Stimulated activated effector memory CD8-positive, alpha-beta T cell treated with anti-CD3 and anti-CD28 coated beads, Interleukin-12 subunit alpha, Interleukin-12 subunit beta, amount 100 ng/mL, for 72 hours (primary cell): ENCODE data around the gene CFAP298.
"Not testable (repeated sequence)": the region's sequence is repeated elsewhere in the genome, so short reads cannot be mapped to it uniquely, and the experiment has no call there.

Experiments used
- ATAC-seq: fragments of 150-1000 bp; cut with Tn5 transposase; 2 replicates; pipeline ENCODE4 v1.10.0; 2021
- DNase-seq, 2 donors: peaks; one replicate each; pipeline ENCODE4 v3.0.0; 2021 to 2022; ENCODE audit warnings: low spot score in 2 of 2
- H3K27ac Mint-ChIP-seq: one replicate; pipeline ENCODE4 v1.8.0; 2022; ENCODE audit warnings: mild to moderate bottlenecking, mixed read lengths
- H3K36me3 Mint-ChIP-seq: one replicate; pipeline ENCODE4 v1.8.0; 2022; ENCODE audit warnings: mild to moderate bottlenecking, mixed read lengths
- H3K4me1 Mint-ChIP-seq: one replicate; pipeline ENCODE4 v1.8.0; 2022; ENCODE audit warnings: mixed read lengths
- H3K4me3 Mint-ChIP-seq: one replicate; pipeline ENCODE4 v1.8.0; 2022; ENCODE audit warnings: mild to moderate bottlenecking, mixed read lengths
- H3K9me3 Mint-ChIP-seq: one replicate; pipeline ENCODE4 v1.8.0; 2022; ENCODE audit warnings: mixed read lengths

CFAP298 gene, protein sequence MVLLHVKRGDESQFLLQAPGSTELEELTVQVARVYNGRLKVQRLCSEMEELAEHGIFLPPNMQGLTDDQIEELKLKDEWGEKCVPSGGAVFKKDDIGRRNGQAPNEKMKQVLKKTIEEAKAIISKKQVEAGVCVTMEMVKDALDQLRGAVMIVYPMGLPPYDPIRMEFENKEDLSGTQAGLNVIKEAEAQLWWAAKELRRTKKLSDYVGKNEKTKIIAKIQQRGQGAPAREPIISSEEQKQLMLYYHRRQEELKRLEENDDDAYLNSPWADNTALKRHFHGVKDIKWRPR

DNA sequence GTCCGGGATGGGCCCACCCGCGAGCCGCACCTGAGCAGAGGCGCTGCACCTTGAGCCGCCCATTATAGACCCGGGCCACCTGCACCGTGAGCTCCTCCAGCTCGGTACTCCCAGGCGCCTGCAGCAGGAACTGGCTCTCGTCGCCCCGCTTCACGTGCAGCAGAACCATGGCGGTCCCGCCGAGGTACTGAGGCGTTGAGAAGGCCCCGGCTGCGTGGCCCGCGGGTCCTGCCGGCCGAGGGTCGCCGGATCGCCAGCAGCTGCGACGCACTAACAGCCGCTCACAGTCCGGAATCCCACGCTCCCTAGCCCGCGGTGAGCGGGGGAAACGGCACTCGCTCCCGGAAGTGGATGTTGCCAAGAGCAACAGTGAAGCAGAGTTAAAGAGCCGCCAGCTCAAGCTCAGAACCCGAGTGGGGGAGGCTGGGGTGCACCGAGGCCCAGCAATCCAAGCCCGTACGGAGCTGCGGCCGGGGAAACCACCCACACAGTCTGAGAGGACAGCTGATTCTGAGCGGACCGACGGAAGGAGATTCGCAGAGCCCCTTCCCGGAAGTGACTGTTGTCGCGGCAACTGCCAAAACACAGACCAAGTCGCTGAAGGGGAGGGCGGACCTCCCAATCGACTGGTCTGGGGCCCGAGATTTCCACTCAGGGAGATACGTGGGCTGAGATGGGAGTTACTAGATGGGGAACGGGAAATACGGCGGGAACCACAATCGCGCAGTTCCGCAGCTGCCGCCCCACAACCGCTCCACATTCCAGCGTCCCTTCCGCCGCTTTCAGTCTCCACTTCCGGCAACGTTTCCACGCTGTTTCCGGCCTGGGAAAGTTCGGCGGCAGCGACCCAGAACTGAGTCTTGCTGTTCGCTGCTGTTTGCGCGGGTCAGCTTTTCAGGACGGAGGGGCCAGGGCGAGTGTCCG is at the start of gene CFAP298:
TSS of gene CFAP298 (minus strand) at position 303 of the 924 bp plus-strand sequence. CDS start at position 169, 134 bp downstream.
- Mint-ChIP-seq H3K9me3 (no peaks in the 10 kb centered on the region), H3K27ac (peak within 1 kb of the TSS; percentile 96), H3K4me3 (peak within 1 kb of the TSS; percentile 96), H3K36me3 (peaks cover 40% of the 10 kb centered on the region), H3K4me1 (peaks cover 12% of the 10 kb centered on the region)
- DNase-seq (peak; percentile 63 to 94), ATAC-seq (peak; percentile 95)

DNA sequence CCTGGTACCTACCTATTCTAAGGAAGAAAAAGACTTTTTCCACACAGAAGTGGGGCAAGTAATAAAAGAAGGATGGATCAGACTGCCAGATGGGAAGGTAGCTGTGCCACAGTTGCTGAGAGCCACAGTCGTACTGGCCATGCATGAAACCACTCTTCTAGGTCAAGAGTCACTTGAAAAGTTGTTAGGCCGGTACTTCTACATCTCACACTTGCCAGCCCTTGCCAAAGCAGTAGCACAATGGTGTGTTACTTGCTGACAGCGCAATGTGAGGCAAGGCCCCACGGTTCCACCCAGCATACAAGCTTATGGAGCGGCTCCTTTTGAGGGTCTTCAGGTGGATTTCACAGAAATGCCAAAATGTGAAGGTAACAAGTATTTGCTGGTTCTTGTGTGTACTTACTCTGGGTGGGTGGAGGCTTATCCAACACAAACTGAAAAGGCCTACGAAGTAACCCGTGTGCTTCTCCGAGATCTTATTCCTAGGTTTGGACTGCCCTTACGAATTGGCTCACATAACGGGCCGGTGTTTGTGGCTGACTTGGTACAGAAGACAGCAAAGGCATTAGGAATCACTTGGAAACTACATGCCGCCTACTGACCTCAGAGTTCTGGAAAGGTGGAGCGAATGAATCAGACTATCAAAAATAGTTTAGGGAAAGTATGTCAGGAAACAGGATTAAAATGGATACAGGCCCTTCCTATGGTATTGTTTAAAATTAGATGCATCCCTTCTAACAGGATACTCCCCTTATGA is 49.0 kb upstream of the CFAP298 start:
- not testable (repeated sequence) for H3K27ac Mint-ChIP-seq, H3K4me3 Mint-ChIP-seq, DNase-seq, ATAC-seq, H3K4me1 Mint-ChIP-seq, H3K9me3 Mint-ChIP-seq
- peaks cover 57% of the 10 kb centered on the region for H3K36me3 Mint-ChIP-seq

DNA sequence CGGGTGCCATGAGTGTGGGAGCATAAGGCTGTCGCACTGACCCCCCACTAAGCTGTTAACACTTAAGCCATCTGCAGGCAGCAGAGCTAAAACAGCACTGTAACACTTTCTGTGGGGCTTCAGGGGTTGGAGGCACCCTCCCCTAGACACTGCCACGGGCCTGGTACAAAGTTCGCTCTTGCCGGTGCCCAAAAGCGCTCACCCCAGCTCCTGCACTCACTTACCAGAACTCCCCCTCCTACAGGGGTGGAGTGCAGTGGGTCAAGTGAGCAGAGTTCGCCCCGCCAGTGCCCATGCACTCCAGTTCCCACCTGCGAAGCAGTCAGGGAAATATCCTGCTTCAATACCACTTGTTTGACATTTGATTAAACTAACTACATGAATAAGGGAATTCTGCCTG is 46.3 kb upstream of the CFAP298 start:
- Mint-ChIP-seq H3K9me3 (no peaks in the 10 kb centered on the region), H3K4me1 (no peaks in the 10 kb centered on the region), H3K4me3 (no peak overlapping the region), H3K36me3 (peaks cover 41% of the 10 kb centered on the region), H3K27ac (no peak overlapping the region)
- ATAC-seq, result no peak
- no peak for DNase-seq

DNA sequence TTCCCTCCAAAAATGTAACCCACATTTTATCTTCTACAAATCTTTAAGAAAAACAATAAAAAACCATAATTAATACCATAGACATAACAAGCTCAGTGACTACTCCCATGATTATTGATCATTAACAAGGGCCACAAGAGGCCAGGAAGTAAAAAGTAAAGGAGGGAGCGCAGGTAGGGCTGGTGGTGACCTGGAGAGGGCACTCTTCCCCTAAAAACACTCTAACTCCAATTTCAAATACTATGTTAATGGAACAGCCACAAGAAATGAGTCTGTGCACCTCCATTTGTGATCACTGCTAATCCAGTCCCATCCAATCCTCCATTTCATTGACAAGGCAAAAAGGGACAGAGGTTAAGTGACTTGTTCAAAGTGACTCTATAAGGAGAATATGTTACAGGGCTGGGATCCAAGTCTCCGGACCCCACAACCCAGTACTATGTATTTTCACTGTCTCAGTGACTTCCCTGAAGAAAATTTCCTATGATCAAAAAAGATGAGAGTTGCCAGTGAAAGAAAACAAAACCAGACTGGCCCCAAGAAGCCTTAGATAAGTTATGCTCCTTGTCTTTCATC is 41.2 kb upstream of the CFAP298 start:
- Mint-ChIP-seq H3K36me3 (peaks cover 49% of the 10 kb centered on the region), H3K9me3 (no peaks in the 10 kb centered on the region), H3K4me3 (no peak overlapping the region), H3K4me1 (no peaks in the 10 kb centered on the region), H3K27ac (no peak overlapping the region)
- ATAC-seq (peak; percentile 63), DNase-seq (no peak)

DNA sequence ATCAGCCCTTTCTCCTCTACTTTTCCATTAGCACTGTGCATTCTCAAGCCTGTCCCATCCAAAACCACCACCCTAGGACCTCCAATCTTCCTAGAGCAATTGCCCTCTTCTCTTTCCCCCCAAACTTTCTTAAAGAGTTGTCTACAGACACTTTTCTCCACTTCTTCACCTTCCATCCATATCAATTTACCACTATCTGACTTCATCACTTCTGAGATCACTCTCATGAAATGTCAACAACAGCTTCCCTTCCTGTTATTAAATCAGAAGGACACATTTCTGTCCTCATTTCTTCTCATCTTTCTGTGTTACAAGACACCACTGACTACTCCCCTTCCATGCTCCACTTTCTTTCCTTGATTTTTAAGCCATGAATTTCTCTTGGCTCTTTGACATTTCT is 36.0 kb upstream of the CFAP298 start:
- Mint-ChIP-seq H3K9me3 (no peaks in the 10 kb centered on the region), H3K27ac (no peak overlapping the region), H3K36me3 (peaks cover 31% of the 10 kb centered on the region), H3K4me1 (no peaks in the 10 kb centered on the region), H3K4me3 (no peak overlapping the region)
- no peak for ATAC-seq
- no peak for DNase-seq

DNA sequence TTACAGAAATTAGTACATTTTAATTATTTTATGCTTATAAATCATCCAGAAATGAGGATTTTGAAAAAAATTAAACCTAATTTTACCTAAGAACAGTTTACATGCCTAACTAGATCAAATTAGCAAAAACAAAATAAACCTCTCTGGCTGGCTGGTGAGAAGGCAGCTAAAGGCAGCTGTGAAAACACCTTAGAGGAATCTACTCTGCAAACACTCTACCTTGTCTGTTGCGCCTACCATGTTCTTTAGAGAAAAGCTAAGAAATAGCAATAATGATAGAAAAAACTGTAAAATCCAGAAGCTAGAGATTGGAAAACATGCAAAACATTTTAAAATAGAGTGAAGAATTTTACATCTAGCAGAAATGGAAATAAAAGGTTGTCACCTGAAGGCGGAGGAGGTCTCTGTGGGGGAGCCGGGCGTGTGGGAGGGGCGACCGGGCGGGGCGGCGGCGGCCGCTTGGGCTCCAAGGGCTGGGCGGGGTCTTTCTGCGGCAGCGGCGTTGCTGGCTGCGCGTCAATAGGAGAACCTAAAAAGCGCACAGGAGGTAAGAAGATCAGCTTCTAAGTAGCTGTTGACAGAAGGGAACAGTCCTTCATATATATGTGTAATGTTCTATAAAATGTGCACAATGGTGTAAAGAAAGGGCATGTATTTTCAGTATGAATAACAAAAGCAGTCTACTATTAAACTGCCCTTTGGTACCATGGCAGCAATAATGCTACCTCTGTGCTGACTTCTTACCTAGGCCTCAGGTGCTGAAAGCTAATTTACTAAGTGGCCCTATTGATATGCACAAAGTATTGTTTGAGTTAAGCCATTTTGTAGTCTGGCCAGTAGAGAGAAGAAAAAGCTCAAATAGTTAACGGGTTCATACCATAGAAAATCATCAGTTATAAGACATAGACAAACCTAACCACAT is 33.3 kb upstream of the CFAP298 start:
- Mint-ChIP-seq H3K36me3 (peaks cover 45% of the 10 kb centered on the region), H3K27ac (no peak overlapping the region), H3K4me3 (no peak overlapping the region), H3K9me3 (no peaks in the 10 kb centered on the region), H3K4me1 (no peaks in the 10 kb centered on the region)
- DNase-seq (no peak), ATAC-seq (no peak)

DNA sequence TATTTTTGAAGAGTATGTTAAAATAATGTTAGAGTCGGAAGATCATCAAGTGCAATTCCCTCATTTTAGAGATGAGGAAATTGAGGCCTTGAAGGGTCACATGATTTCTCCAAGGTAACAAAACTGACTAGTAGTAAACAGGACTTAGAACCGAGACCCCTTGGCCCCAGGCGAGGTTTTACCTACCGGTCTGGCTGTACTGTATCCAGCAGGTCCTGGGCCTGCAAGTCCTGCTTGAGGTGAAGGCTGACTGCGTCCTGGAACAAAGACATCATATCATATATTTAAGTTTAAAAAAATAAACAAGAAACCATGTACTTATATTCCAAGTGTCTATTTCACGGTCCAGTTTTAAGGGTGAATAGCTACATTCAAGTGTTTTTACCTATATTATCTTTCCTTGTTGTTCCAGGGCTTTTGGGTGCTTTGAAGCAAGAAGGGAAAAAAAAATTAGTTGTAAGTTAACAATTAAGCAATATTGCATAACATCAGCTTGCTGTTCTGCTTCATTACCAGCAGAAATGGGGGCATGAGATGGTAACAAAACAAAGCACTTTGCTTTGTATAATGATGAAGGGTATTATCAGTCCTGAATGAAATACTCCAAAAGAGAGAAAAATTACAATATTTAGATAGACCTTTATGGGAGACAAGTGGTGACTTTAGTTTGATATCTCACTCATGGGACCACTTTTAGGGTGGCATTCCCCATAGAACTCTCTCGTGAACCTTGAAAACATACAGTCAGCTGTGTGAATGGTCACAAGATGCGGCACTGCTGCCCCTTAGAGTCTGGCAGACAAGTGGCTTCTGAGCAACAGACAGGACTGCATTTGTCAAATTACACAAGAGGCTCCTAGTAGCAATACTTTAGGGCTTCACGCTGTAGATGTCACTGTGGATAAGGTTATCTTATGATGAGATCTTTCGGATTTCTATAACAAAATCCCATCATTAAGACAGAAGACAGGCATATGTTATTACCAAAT is 29.8 kb upstream of the CFAP298 start:
- Mint-ChIP-seq H3K9me3 (no peaks in the 10 kb centered on the region), H3K27ac (peak overlapping the region; percentile 63), H3K36me3 (peaks cover 74% of the 10 kb centered on the region), H3K4me1 (no peaks in the 10 kb centered on the region), H3K4me3 (no peak overlapping the region)
- ATAC-seq, result no peak
- no peak for DNase-seq

DNA sequence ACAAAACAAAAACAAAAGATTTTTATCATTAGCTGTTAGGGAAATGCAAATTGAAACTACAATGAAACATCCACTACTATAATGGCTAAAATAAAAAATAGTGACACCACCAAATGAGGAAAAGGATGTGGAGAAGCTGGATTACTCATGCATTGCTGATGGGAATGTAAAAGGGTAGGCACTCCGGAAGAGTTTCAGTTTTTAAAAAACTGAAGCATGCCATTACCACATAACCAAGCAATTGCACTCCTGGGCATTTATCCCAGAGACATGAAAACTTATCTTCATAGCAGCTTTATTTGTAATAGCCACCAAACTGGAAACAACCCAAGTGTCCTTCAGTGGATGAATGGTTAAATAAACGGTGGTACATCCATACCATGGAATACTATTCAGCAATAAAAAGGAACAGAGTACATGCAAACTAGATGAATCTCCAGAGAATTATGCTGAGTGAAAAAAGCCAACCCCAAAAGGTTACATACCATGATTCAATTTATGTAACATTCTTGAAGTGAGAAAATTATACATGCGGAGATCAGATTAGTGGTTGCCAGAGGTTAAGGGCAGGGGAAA is 14.5 kb upstream of the CFAP298 start:
- DNase-seq, result no peak
- no peak for ATAC-seq
- Mint-ChIP-seq H3K4me1 (peaks cover 6% of the 10 kb centered on the region), H3K27ac (no peak overlapping the region), H3K9me3 (no peaks in the 10 kb centered on the region), H3K4me3 (no peak overlapping the region), H3K36me3 (peaks cover 23% of the 10 kb centered on the region)

DNA sequence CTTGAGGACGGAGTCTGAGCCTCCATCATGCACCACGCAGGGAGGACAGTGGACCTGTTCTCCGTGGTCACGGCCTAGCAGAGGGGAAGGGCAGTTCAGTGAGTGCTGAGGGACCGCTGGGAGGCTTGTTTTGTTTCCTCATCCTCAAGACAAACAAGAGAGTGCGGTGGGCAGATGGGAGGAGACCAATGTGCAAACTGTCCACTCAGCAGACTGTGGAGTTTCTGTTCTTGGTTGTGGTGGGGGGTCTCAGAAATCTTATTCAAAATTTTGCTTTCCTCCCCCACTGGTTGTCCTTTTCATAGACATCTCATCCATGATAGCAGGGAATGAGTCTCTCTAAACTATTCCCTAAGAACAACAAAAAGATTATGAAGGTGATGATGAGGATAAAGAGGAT is 6.0 kb upstream of the CFAP298 start:
- not testable (repeated sequence) for H3K4me1 Mint-ChIP-seq, H3K36me3 Mint-ChIP-seq, H3K9me3 Mint-ChIP-seq, H3K4me3 Mint-ChIP-seq, ATAC-seq, H3K27ac Mint-ChIP-seq, DNase-seq

DNA sequence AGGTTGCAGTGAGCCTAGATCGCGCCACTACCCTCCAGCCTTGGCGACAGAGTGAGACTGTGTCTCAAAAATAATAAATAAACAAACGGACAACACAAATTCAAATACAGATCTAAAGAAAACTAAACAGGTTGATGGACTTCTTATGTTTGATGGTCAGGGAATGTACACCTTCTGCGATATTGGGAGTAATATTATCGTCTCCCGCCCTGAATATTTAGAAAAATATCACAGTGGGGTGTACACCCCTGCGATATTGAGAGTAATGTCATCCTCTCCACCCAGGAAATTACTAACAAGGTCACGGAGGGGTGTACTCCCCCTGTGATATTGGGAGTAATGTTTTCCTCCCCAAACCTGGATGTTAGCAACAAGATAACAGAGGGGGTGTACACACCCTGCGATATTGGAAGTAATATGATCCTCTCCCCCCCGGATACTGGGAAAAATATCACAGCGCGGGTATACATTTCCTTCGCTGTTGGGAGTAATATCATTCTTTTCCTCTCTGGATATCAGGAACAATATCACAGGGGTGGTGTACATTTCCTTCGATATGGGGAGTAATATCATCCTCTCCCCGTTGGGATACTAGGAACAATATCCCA is 1.4 kb upstream of the CFAP298 start:
- H3K9me3 Mint-ChIP-seq, result no peaks in the 10 kb centered on the region
- H3K27ac Mint-ChIP-seq, result peak overlapping the region; percentile 96
- DNase-seq (no peak), ATAC-seq (no peak)
- peaks cover 12% of the 10 kb centered on the region for H3K4me1 Mint-ChIP-seq
- H3K4me3 Mint-ChIP-seq, result peak overlapping the region; percentile 96
- H3K36me3 Mint-ChIP-seq, result peaks cover 29% of the 10 kb centered on the region

DNA sequence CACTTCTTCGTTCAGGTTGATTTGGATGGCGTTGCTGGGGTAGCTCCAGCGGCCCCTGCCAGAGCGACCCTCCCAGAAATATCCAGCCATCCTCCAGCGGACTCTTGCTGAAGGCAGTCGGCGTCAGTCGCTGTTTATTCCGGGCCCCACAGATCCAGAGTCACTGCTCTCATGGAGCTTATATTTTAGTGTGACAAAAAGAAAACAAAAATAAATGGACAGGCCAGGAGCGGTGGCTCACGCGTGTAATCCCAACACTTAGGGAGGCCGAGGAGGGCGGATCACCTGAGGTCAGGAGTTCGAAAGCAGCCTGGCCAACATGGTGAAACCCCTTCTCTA is 791 bp upstream of the CFAP298 start:
- ATAC-seq, result no peak
- Mint-ChIP-seq H3K27ac (peak overlapping the region; percentile 96), H3K9me3 (no peaks in the 10 kb centered on the region), H3K36me3 (peaks cover 34% of the 10 kb centered on the region), H3K4me3 (peak overlapping the region; percentile 96), H3K4me1 (peaks cover 12% of the 10 kb centered on the region)
- DNase-seq, result no peak

DNA sequence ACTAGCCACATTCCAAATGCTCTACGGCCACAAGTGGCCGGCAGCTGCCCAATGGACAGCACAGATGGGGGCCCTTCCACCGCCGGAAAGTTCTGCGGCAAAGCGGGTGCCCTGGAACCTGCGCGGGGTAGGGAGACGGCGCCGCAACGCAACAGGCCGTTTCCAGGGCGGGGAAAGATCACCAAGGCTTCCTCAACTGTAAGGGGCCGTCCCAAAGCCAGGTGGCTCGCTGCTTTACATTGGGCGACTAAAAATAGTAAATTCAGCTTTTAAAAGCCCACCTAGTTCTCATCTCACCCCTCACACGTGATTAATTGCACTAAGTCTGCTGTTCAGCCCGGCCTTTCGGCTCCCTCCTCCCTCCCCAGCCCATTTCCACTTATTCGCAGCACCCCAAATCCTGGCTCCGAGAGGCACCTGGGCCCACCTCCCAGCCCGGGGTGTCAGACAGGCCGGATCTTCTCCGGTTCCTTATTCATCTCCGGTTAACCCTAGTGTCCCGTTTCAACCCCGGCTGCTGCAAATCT is 643 bp downstream of the CFAP298 start:
- ATAC-seq, result peak; percentile 33
- Mint-ChIP-seq H3K9me3 (no peaks in the 10 kb centered on the region), H3K36me3 (peaks cover 48% of the 10 kb centered on the region), H3K4me1 (peaks cover 12% of the 10 kb centered on the region), H3K4me3 (peak overlapping the region; percentile 96), H3K27ac (peak overlapping the region; percentile 96)
- peak; percentile 13 to 60 for DNase-seq
